NCI-H2029 treated with DMSO at 0.1 percent for 48 hours (cell line): ENCODE measurements around the gene FGGY.
"Not testable (repeated sequence)": the region's sequence is repeated elsewhere in the genome, so short reads cannot be mapped to it uniquely, and the experiment has no call there.

ENCODE experiments used
- DNase-seq: peaks from one replicate; lab custom pipeline; 2025; lab: John Stamatoyannopoulos, UW

FGGY gene

DNA sequence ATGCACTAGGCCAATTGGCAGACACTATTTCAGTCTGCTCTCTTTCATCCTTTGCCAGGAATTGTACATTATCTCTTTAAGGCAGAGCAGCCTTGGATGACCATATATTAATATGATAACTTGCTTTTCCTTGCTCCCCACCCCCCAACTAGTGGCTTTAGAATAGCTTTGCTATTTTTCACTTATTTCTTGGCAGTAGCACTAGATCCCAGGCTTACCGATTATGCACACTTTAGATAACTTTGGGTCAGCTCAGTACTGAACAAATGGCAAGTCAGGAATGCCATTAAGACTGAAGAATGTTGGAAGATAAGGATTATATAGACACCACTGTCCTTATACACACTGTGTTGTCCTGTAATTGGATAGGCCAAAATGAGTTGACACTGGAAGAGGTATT lies 146.4 kb downstream of the FGGY start:
- no peak for DNase-seq

DNA sequence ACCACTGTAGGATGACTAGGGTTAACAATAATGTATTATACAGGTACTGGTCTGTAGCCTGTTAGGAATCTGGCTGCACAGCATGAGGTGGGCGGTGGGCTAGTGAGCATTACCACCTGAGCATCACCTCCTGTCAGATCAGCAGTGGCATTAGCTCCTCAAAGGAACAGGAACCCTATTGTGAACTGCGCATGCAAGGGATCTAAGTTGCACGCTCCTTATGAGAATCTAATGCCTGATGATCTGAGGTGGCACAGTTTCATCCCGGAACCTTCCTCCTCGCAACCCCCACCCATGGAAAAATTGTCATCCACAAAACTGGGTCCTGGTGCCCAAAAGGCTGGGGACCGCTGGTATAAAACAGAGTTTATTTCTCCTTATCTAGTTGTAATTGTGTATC lies 147.6 kb downstream of the FGGY start:
- no peak for DNase-seq

GRCh38 chr1:59445040-59445439 lies 148.1 kb downstream of the FGGY start:
- DNase-seq = no peak

DNA sequence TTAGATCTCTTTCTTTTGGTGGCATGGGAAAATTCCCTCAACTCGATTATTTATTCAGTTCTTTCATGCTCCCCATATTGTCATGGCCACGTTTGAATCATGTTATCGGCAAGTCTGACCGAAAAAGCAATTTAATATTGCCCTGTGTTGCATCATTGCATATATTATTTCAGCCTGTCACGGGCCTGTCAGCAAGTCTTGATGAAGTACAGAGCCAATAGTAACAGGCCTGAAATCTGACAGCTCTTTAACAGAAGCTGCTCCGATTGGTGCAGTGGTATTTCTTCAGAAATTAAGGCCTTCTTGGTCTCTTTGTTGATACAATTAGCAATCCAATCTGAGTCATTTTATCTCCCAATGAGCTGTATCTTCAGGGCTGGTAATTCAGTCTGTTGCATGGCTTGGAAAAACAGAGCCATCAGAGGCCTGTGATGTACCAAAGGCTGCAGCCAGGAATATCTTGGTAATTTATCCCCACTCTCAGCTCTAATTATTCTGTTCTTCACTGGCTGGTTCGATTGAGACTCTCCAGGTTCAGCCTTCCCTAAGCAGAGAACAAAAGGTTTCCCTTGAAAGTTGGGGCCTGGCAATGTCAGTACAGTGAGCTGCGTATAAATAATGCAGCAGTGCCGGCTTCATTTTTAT lies 149.5 kb downstream of the FGGY start:
- DNase-seq = no peak

DNA sequence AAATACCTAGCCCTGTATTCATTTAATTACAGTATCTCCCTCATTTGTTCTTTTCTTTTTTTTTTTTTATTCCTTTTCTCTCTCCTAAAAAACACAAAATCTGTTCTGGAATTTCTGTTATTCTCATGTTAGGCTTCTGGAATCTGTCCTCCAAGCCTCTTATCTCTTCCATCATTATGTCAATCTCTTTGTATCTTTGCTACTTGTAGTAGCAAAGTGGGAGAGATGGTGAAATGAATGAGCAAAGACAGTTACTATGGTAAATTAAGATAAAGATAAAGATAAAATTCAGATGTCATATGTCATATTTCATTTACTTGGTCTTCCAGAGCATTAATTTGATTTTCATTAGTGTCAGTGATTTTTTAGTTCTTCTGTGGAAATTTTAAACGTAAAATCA lies 155.1 kb downstream of the FGGY start:
- DNase-seq = no peak

DNA sequence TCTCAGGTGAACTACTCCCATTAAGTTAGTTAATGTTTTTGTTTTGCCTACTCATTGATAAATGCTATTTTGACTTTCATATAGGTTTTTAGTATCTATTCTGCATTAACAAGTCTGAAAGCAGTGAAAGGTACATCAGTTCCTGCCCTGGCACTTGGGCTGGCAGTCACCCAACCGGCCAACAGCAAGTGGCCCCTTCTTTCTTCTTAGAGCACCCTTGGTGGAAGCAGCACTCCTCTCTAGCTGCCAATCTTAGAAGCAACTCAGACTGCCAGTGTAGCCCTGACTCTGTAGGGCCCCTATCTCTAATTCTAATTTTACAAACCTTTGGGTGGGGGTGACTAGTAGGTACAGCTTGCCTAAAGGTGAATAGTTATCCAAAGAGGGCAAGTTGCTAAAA lies 155.7 kb downstream of the FGGY start:
- no peak for DNase-seq

DNA sequence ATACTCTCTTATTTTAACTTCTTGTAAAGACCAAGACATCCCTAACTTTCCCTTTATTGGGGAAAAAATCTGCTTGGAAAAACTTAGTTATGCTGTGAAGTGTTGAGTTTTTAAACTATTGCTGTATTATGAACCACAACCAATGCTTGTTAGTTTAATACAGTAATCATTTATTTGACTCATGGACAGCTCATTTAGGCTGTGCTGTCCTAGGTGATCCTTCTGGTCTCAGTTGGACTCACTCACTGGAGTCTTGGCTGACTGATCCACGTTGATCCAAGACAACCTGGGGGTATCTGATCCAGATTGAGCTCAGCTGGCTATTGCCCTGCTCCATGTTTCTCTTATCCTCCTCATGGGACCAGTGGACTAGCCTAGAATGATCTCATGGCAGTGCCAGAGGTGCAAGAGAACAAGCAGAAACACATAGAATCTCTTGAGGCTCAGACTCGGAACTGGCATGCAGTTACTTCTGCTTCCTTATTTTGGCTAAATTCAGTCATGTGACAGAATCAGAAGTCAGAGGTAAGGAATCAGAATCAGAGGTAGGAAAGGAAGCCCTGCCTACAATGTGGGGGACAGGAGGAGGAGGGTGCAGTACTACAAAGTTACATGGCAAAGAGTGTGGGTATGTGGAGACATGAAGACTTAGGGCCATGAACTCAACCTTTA lies 156.5 kb downstream of the FGGY start:
- no peak for DNase-seq

DNA sequence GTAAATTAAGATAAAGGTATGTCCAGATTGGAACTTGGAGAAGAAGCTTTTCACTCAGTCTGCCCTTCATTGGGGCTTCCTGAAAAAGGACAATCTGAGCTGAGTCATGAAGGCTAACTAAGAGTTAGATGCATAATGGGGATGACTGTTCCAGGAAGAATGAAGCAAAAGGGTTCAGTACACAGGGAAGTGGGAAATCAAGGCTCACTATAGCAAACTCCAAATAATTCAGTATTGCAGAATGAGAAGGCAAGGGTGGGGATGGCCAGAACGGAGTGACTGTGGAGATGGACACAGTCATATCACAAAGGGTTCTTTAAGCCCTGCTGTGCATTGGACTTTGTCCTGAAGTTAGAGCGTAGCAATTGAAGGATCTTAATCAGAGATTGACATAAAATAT lies 158.3 kb downstream of the FGGY start:
- DNase-seq = no peak

DNA sequence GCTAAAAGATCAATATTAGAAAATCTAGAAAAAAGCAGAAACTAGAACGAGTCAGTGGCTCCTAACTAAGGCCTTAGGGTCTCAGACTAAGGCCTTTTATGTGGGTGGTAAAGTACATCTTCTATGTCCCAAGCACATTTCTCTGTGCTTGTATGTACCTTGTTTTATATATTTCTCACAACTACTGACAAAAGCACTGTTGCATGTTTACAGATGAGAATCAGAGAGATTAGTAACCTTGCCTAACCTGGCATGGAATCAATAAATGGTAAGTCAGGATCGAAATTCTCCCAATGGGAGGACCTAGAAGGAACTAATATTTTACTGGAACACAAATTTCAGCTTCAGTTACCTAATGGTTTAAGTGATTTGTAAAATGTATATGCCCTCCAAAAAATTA lies 160.9 kb downstream of the FGGY start:
- DNase-seq = no peak

GRCh38 chr1:59458884-59459283 lies 162.0 kb downstream of the FGGY start:
- DNase-seq = no peak

GRCh38 chr1:59462942-59463341 lies 166.0 kb downstream of the FGGY start:
- DNase-seq = not testable (repeated sequence)

GRCh38 chr1:59465478-59465877 lies 168.6 kb downstream of the FGGY start:
- not testable (repeated sequence) for DNase-seq

DNA sequence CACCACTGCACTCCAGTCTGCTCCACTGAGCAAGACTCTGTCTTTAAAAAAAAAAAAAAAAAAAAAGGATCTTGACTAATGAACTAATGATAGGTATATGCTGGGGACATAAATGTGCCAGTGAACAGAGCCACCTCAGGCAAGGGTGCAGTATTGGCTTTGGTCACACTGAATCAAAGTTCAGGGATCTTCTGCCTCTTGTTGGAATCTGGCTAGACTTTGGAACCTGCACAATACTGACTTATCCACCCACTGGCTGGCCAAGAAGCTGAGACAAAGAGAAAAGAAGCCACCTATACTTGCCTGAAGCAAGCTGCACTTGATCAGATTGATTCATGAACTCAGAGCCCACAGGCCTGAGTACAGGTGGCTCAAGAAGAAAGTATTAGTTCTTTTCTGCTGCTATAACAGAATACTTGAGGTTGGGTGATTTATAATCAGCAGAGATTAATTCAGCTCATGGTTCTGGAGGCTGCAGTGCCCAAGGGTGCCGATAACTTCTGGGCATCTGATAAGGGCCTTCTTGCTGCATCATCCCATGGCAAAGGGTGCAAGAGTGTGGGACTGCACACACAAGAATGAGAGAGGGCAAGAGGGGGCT lies 172.0 kb downstream of the FGGY start:
- no peak for DNase-seq

DNA sequence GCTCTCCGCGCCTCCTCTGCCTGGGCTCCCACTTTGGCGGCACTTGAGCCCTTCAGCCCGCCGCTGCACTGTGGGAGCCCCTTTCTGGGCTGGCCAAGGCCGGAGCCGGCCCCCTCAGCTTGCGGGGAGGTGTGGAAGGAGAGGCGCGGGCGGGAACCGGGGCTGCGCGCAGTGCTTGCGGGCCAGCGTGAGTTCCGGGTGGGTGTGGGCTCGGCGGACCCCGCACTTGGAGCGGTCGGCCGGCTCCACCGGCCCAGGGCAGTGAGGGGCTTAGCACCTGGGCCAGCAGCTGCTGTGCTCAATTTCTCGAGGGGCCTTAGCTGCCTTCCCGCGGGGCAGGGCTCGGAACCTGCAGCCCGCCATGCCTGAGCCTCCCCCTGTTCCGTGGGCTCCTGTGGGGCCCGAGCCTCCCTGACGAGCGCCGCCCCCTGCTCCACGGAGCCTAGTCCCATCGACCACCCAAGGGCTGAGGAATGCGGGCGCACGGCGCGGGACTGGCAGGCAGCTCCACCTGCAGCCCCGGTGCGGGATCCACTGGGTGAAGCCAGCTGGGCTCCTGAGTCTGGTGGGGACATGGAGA lies 175.2 kb downstream of the FGGY start:
- DNase-seq = not testable (repeated sequence)

DNA sequence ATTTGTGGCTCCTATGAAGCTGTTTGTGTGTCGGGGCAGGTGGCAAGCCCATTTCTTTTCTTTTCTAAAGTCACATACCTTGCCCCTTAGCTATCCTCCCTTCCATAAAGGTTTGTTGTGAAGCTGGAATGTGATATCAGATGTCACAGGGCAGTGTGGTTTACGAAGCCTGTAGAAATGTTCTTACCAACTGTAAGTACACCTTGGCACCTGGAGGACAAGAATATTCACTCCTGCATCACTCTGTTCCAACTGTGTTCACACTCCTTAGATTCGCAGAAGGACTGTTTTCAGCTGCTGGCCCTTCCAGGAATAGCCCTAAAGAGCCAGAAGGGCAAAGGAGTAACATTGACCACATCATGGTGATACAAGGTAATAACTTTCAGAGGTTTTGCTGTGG lies 176.9 kb downstream of the FGGY start:
- DNase-seq = no peak

GRCh38 chr1:59474496-59474895 lies 177.6 kb downstream of the FGGY start:
- DNase-seq = no peak

GRCh38 chr1:59475737-59476136 lies 178.8 kb downstream of the FGGY start:
- no peak for DNase-seq

DNA sequence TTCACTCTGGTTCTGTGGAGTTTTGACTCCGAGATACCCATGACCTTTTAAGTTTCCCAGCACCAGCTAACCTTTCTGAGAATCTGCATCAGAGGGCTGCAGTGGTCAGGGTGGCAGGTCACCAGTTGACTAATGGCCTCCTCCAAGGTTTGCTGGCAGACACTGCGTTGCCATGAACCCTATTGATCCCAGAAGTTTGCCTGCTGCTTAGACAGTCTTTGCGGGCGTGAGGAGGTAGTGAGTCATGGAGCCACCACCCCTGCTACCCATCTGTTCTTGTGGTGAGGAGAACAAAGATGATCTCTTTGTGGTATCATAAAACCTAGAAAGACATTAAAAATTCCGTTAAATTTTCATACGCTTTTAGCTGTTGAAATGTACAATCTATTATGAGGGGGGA lies 180.4 kb downstream of the FGGY start:
- no peak for DNase-seq

GRCh38 chr1:59477867-59478266 lies 181.0 kb downstream of the FGGY start:
- DNase-seq = no peak

DNA sequence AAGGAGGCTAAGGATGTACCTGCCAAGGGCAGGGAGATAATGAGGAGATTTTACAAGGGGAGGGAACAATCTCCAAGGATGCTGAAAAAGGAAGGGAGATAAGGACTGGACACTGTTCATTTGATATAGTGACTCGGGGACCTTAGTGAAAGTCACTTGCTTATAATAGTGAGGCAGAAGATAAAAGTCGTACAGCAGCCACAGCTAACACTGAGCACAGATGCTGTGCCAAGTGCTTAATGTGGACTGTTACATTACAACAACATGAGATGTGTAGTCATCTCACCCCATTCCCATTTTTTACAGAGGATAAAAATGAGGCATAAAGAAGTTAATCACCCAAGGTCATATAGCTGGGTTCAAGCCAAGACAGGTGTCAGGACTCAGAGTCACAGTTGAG lies 181.9 kb downstream of the FGGY start:
- DNase-seq = no peak

- DNase-seq = no peak
These were observed 183.4 kb downstream of the FGGY start for GRCh38 chr1:59480188-59480888.

- DNase-seq = no peak
These were observed 185.1 kb downstream of the FGGY start for GRCh38 chr1:59481881-59482505.
